ENCODE results near the gene DTWD2.
"Not testable (repeated sequence)": the region's sequence is repeated elsewhere in the genome, so short reads cannot be mapped to it uniquely, and the experiment has no call there.

Gene DTWD2

GRCh38 chr5:118987988-118988865, at the start of gene DTWD2:
TSS of gene DTWD2 (minus strand) at chr5:118988547. CDS start at chr5:118988511, 36 bp downstream.
- peak; percentile 86 for DNase-seq

- DNase-seq = no peak
These were observed 49.3 kb upstream of the DTWD2 start for GRCh38 chr5:119037496-119038215.

- no peak for DNase-seq
These were observed 47.9 kb upstream of the DTWD2 start for GRCh38 chr5:119036101-119036762.

GRCh38 chr5:119033135-119033534, 44.8 kb upstream of the DTWD2 start:
- no peak for DNase-seq

- no peak for DNase-seq
These were observed 44.3 kb upstream of the DTWD2 start for GRCh38 chr5:119032656-119033055.

GRCh38 chr5:119031905-119032304, 43.6 kb upstream of the DTWD2 start:
- DNase-seq = no peak

- no peak for DNase-seq
These were observed 42.9 kb upstream of the DTWD2 start for GRCh38 chr5:119031011-119031886.

GRCh38 chr5:119028575-119028974, 40.2 kb upstream of the DTWD2 start:
- DNase-seq = no peak

- DNase-seq = no peak
These were observed 34.4 kb upstream of the DTWD2 start for GRCh38 chr5:119022773-119023172.

GRCh38 chr5:119022017-119022745, 33.8 kb upstream of the DTWD2 start:
- DNase-seq = no peak

GRCh38 chr5:119021149-119021732, 32.9 kb upstream of the DTWD2 start:
- DNase-seq = no peak

- no peak for DNase-seq
These were observed 31.6 kb upstream of the DTWD2 start for GRCh38 chr5:119019949-119020348.

- no peak for DNase-seq
These were observed 31.2 kb upstream of the DTWD2 start for GRCh38 chr5:119019501-119019900.

GRCh38 chr5:119017994-119018393, 29.6 kb upstream of the DTWD2 start:
- no peak for DNase-seq

GRCh38 chr5:119016125-119016774, 27.9 kb upstream of the DTWD2 start:
- DNase-seq = no peak

GRCh38 chr5:119011186-119011585, 22.8 kb upstream of the DTWD2 start:
- no peak for DNase-seq

- no peak for DNase-seq
These were observed 21.9 kb upstream of the DTWD2 start for GRCh38 chr5:119010206-119010605.

- DNase-seq = no peak
These were observed 20.8 kb upstream of the DTWD2 start for GRCh38 chr5:119009131-119009530.

- no peak for DNase-seq
These were observed 11.3 kb upstream of the DTWD2 start for GRCh38 chr5:118999696-119000095.

- DNase-seq = not testable (repeated sequence)
These were observed 10.5 kb upstream of the DTWD2 start for GRCh38 chr5:118998861-118999260.

- no peak for DNase-seq
These were observed 7.8 kb upstream of the DTWD2 start for GRCh38 chr5:118996098-118996497.

Data from NCI-H1048 (cell line).